MG63 (cell line): ENCODE data around the gene NOTCH2. TPM values are rescaled to one million over a fixed set of nuclear protein-coding genes. Genes with fewer than 3 reads are reported as not detected.

Experiments used
- DNase-seq: peaks from one replicate; pipeline ENCODE4 v3.0.0-alpha.2; 2020
- H3K27me3 ChIP-seq: fragments of 250-450 bp; sonication (Bioruptor Pico); 2 replicates; pipeline ENCODE4 v1.5.1; 2020; ENCODE audit warnings: mild to moderate bottlenecking, moderate library complexity
- H3K36me3 ChIP-seq: fragments of 250-450 bp; sonication (Bioruptor Pico); 2 replicates; pipeline ENCODE4 v1.5.1; 2020; ENCODE audit warnings: mild to moderate bottlenecking, moderate library complexity
- H3K4me3 ChIP-seq: fragments of 250-450 bp; sonication (Bioruptor Pico); 2 replicates; pipeline ENCODE4 v1.5.1; 2020; ENCODE audit warnings: mild to moderate bottlenecking, moderate library complexity
- H3K9me3 ChIP-seq: fragments of 250-450 bp; sonication (Bioruptor Pico); 2 replicates; pipeline ENCODE4 v1.5.1; 2020; ENCODE audit warnings: mild to moderate bottlenecking, moderate library complexity
- total RNA-seq: library from RNA; depleted of rRNA; stranded (reverse); fragments of >200 nt; shearing (Covaris generic); gene quantifications from 2 replicates; pipeline ENCODE4 v1.2.3, GENCODE V29; 2014; ENCODE audit warnings: low replicate concordance

The NOTCH2 gene
- total RNA-seq, 1 experiment from 2014 or later: 76.4 TPM

DNA sequence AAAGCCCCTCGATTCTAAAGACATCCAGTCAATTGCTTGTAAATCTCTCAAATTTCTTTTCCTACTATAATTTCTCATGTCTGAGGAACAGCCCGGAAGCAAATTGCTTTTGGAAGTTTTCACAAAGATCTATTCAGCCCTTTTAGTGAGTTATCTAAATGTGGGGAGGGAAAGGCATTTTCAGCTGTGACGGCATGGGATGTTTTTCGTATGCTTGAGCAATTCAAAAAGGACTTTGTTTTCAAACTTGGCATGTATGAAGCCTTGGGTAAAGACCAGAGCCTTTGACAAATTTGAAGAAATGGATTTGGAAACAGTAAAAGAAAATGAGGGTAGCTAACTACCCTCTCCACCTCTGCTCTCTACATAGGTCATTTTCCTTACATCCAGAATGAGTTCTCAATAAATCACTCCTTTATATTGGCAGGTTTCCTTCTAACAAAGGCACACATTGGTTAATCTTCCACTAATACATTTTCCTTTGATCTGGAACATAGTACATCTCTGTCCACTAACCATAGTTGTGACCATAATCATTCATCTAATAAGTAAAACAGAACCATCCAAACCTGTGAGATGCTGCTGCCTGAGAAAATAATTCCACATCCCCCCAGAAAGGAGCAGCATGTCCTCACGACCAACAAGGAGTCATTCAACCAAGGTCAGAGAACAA lies 107.0 kb downstream of the NOTCH2 start:
- H3K36me3 ChIP-seq: peaks cover 70% of the 10 kb centered on the region
- H3K9me3 ChIP-seq: no peaks in the 10 kb centered on the region
- no peaks in the 10 kb centered on the region for H3K27me3 ChIP-seq
- DNase-seq: no peak
- H3K4me3 ChIP-seq: no peak overlapping the region

DNA sequence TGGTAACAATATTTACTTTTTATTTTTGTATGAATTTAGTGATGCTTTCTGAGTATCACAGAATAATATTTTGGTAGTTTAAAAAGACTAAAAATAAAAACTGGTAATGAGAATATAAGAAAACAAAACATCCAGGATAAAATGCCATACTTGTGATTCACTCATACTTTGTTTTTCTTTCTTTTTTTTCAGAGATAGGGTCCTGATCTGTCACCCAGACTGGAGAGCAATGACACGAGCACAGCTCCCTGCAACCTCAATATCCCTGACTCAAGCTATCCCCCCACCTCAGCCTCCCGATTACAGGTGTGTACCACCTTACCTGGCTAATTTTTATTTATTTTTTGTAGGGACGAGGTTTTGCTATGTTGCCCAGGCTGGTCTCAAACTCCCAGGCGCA lies 109.0 kb downstream of the NOTCH2 start:
- no peak overlapping the region for H3K4me3 ChIP-seq
- peaks cover 68% of the 10 kb centered on the region for H3K36me3 ChIP-seq
- no peaks in the 10 kb centered on the region for H3K27me3 ChIP-seq
- no peaks in the 10 kb centered on the region for H3K9me3 ChIP-seq
- DNase-seq: no peak

DNA sequence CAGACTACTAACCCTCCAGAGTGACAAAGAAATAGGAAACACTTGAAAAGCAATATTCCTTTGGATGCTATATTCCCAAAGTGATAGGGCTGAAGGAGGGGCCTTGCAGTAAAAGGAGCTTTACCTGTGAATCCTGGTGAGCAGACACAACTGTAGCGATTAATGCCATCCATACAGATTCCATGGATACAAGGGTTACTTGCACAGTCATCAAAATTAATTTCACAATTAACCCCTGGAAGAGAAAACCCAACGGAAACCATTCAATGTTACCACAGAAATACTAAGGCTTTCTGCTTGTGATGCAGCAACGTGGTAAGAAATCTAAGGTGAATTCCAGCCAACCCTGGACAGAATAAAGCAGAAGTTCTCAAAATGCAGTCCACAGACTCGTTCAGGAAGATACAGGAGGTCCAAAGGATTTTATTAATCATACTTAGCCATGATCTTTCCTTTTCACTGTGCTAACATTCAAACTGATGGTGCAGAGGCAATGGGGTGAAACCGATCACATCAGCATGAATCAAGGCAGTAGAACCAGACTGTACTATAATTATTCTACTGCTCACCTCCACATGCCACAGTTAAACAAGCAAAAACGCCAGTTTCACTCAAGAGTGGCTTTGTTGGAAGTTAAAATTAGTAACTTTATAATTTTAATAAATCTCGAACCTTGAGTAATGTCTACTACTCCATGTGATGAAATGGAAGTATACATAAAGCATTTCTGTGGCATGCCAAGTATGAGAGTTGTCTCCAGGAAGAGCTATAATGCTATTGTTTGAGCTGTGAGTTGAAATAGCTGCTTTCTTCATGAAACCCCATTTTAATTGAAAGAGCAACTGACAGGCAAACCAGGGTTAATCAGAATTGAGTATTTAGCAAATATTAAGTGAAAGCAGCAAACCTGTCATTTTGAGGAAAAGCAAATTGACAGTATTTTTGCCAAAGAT lies 109.9 kb downstream of the NOTCH2 start:
- peaks cover 73% of the 10 kb centered on the region for H3K36me3 ChIP-seq
- no peak overlapping the region for H3K4me3 ChIP-seq
- H3K9me3 ChIP-seq: no peaks in the 10 kb centered on the region
- H3K27me3 ChIP-seq: no peaks in the 10 kb centered on the region
- no peak for DNase-seq

DNA sequence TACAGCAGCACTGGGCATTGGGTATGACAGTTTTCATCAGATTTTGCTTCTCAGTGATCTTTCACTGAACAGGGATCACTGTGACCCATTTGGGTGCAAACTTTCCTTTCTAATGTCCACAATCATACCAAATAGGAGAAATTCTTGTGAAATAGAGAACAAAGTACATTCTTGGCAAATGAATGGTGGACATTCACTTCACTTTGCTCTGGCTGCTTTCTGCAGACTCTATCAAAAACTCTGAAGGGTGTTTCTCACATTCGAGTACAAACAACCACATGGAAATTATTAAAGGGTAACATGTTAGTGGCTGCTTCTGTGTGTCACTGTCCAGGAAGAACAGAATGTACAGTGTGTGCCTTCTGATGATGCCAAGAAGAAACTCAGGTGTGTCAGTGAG lies 111.2 kb downstream of the NOTCH2 start:
- DNase-seq: no peak
- no peaks in the 10 kb centered on the region for H3K27me3 ChIP-seq
- H3K36me3 ChIP-seq: peaks cover 73% of the 10 kb centered on the region
- H3K4me3 ChIP-seq: no peak overlapping the region
- H3K9me3 ChIP-seq: no peaks in the 10 kb centered on the region

DNA sequence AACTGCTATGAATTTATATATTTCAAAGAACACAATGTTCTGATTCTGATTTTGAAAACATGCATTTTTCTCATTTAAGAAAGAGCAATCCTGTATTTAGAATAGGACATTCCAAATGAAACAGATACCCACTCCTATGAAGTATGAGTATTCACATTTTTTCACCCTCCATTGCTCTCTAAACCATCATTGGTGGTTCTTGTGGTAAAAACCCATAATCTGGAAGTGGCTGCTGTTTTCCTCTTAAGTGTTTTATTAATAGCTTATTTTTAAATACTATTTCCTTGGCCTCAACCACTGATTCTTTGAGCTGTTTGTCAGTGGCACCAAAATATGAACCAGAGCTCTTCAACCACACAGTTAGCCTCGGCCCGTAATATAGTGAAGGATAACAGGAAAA lies 113.2 kb downstream of the NOTCH2 start:
- Histone ChIP-seq H3K9me3 (no peaks in the 10 kb centered on the region), H3K27me3 (no peaks in the 10 kb centered on the region), H3K36me3 (peaks cover 79% of the 10 kb centered on the region), H3K4me3 (no peak overlapping the region)
- DNase-seq: no peak

DNA sequence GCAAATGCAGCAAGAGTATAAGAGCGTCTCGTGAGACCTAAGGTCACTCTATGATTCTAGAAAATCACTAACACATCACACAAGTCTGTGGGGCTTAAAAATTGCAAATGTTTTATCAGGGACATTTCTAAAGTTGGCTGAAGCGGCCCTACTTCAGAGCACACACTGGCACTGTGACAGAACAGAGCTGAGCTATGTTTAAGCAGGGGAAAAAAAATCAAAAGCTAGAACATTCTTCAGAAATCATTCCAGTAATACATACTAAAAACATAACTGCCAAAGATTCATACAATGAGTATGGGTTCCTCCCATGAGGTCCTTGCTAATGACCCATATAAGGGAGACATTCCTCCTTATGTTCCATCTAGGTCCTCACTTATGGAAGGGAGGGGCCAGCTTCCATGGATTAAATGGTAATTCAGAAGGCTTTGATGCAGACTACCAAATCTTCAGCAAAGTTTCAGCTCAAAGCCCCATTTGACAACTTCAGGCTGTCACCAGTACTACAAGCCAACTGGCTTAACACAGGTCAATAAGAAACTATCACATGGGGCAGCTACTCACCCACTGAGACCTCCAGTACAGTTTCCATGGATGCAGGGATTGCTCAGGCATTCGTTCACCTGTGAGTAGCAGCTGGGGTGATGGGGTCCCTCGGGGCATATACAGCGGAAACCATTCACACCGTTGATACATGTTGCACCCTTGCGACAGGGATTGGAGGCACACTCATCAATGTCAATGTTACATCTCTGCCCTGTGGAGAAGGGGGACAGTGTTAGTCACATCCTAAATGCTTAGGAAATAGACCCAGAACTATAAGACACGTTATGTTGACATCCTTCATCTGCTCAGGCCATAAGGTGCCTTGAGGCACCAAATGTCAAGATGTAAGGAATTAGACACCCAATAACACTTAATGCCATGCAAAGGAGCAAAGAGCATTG lies 114.7 kb downstream of the NOTCH2 start:
- H3K9me3 ChIP-seq: no peaks in the 10 kb centered on the region
- no peak overlapping the region for H3K4me3 ChIP-seq
- peaks cover 88% of the 10 kb centered on the region for H3K36me3 ChIP-seq
- no peak for DNase-seq
- H3K27me3 ChIP-seq: no peaks in the 10 kb centered on the region

DNA sequence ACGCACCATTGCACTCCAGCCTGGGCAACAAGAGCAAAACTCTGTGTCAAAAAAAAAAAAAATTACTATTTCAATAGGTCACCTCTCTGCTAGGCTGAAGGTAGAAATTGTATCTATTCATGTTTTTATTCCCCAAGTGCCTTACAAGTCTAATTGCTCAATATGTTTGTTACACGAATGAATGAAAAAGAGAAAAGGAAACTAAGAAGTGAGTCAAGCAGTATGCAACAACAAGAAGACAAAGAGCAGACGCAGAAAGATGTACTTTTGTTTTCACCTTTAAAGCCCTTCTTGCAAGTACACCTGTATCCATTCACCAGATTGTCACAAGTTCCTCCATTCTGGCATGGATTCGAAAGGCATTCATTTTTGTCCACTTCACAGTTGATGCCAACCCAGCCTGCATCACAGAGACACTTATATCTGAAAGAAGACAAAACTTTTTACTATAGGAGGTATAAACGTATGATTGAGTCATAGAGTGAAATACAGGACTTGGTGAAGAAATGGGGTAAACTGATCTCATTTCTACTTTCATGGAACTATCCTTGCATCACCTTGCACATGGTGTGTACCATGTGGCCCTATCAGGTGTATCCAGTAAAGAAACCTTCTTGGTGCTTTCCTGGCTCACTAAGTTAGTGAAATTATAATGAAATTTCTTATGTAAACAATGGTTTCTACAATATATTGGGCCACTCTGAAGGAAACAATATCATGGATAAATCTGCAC lies 116.0 kb downstream of the NOTCH2 start:
- Histone ChIP-seq H3K36me3 (peaks cover 85% of the 10 kb centered on the region), H3K27me3 (no peaks in the 10 kb centered on the region), H3K4me3 (no peak overlapping the region), H3K9me3 (no peaks in the 10 kb centered on the region)
- no peak for DNase-seq

DNA sequence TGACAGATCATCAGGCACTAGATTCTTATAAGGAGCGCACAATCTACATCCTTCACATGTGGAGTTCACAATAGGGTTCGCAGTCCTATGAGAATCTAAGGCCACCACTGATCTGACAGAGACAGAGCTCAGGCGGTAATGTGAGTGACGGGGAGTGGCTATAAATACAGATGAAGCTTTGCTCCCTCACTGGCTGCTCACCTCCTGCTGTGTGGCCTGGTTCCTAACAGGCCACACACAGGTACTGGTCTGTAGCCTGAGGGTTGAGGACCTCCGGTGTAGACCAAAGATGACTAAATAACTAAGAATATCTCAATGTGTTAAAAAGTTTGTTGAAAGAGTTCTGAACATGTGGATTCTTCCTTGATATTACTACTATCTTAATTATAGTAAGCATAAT lies 117.0 kb downstream of the NOTCH2 start:
- H3K27me3 ChIP-seq: no peaks in the 10 kb centered on the region
- H3K4me3 ChIP-seq: no peak overlapping the region
- peaks cover 85% of the 10 kb centered on the region for H3K36me3 ChIP-seq
- DNase-seq: no peak
- no peaks in the 10 kb centered on the region for H3K9me3 ChIP-seq

DNA sequence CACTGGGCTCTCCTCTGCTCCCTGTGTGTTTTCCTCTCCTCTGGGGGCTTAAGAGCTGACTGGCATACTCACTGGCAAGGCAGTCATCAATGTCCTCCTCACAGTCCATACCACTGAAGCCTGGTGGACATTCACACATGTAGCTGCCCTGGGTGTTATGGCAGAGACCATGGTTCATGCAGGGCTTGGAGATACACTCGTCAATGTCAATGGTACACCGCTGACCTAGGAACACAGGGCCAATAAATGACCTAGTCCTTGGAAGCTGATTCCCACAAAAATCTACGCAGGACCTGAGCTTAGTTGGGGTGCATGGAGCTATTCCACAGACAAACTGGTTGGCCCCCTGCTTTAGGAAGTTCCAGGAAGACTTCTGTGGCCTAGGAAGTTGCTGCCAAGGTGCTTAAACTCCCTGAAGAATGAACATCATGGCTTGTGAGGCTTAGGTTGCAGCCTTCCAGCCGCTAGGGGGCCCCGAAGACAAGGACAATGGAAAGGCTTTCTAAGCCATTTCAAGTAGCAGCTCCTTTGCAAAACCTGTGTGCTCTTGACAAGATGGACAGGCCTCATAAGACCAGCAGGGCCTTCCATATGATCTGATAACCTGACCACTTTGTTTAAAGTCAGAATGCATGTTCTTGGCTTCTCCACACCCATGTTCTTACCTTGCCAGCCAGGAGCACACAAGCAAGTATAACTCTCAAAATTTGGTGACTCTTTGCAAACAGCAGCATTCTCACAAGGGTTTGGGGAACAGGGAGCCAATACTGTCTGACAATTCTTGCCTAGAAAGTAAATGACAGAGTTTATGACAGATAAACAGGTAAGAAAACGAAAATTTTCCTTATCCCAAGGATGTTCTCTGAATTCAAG lies 120.9 kb downstream of the NOTCH2 start:
- Histone ChIP-seq H3K4me3 (no peak overlapping the region), H3K36me3 (peaks cover 83% of the 10 kb centered on the region)
- DNase-seq: peak; percentile 73

DNA sequence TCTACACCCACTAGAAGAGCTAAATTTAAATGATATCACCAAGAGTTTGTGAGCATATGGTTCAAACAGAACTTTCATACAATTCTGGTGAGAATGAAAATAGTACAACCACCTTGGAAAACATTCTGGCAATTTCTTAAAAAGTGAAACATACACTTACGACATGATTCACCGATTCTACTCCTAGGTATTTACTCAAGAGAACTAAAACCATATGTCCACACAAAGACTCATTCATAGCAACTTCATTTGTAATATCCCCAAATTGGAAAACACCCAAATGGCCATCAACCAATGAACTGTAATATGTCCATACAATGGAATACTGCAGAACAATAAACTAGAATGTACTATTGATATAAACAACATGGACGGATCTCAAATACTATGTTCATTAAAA lies 122.0 kb downstream of the NOTCH2 start:
- no peak for DNase-seq
- peaks cover 15% of the 10 kb centered on the region for H3K9me3 ChIP-seq
- no peak overlapping the region for H3K4me3 ChIP-seq
- peaks cover 80% of the 10 kb centered on the region for H3K36me3 ChIP-seq
- no peaks in the 10 kb centered on the region for H3K27me3 ChIP-seq

More for the DNA sequence above, 120.9 kb downstream of the NOTCH2 start:
- Histone ChIP-seq H3K9me3 (peaks cover 15% of the 10 kb centered on the region), H3K27me3 (no peaks in the 10 kb centered on the region)

DNA sequence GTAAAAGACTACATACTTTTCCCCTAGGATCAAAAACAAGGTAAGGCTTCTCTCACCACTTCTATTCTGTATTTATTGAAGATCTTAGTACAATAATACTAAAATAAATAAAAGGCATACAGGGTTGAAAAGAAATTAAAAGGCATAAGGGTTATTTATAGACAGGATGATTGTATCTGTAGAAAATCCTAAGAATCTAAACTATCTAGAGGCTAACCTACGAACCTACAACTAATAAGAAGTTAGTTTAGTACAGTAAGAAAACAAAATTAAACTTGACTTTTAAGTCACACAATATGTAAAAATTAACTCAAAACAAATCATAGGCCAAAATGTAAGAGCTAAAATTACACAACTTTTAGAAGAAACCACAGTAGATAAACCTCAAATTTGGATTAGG lies 122.7 kb downstream of the NOTCH2 start:
- H3K4me3 ChIP-seq: no peak overlapping the region

DNA sequence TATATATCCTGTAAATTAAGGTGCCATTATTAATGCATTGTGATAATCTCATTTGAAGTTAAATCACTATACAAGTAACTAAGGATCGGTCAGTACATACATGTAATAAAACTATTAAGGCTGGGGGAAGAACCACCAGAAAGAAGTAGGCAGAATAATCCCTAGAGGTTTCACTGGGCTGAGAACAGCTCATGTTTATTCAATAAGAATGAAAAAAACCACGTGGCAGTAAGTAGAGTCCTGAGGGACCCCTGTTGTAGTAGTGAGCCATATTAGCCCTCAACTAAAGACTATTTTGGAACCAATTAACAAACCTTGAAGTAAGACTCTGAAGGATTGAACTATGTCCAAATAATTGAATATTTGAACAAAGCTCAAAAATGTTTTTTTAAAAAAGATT lies 126.2 kb downstream of the NOTCH2 start:
- Histone ChIP-seq H3K36me3 (peaks cover 88% of the 10 kb centered on the region), H3K4me3 (no peak overlapping the region), H3K9me3 (peaks cover 15% of the 10 kb centered on the region), H3K27me3 (no peaks in the 10 kb centered on the region)
- DNase-seq: no peak

More for the DNA sequence above, 122.7 kb downstream of the NOTCH2 start:
- no peak for DNase-seq
- H3K36me3 ChIP-seq: peaks cover 82% of the 10 kb centered on the region
- peaks cover 15% of the 10 kb centered on the region for H3K9me3 ChIP-seq
- H3K27me3 ChIP-seq: no peaks in the 10 kb centered on the region

DNA sequence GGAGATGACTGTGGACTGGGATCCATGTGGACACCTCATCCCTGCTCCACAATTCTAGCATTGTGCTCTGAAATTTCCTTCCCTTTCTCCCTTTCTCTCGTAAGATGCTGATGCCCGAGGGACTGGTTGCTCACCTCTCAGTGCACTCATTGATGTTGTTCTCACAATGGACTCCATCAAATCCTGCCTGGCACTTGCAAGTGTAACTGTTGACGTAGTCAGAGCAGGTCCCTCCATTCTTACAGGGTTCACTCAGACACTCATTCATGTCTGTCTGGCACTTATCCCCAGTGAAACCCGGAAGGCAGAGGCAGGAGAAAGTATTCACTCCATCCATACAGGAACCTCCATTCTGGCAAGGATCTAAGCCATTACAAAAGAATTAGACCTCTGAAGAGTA lies 128.1 kb downstream of the NOTCH2 start:
- Histone ChIP-seq H3K27me3 (no peaks in the 10 kb centered on the region), H3K36me3 (peaks cover 90% of the 10 kb centered on the region), H3K4me3 (no peak overlapping the region), H3K9me3 (peaks cover 15% of the 10 kb centered on the region)
- no peak for DNase-seq

DNA sequence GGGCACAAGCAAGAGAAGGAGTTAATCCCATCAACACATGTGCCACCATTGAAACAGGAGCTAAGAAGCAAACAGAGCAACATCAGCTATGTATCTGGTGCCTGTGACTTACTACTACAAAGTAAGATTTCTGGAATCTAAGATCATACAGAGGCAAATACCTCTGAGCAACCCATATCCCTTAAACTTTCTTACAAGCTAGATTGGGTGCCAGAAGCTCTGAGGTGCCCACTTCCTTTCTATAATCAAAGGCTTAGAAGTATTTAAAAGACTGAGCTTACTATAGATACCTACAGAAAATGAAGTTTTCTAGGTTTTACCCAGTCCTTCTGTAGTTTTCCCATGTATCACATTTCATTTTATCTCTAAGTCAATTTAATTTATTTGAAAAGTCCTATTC lies 128.8 kb downstream of the NOTCH2 start:
- H3K9me3 ChIP-seq: peaks cover 15% of the 10 kb centered on the region
- H3K36me3 ChIP-seq: peaks cover 93% of the 10 kb centered on the region
- H3K4me3 ChIP-seq: no peak overlapping the region
- no peaks in the 10 kb centered on the region for H3K27me3 ChIP-seq
- DNase-seq: no peak

DNA sequence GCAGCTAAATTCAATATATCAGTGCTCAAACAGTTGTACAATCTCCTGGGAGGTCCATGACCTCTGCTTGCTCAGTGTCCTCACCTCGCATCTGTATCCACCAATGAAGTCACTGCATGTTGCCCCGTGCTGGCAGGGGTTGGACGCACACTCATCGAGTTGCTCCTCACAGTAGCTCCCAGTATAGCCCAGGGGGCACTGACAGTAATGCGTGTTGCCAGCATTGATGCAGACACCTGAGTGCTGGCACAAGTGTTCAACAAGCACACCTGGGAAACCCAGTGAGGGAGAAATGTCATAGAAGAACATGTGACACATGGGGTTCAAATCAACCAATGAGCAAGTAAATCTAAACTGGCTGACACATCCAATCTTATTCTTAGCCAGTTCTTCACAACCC lies 132.3 kb downstream of the NOTCH2 start:
- Histone ChIP-seq H3K27me3 (no peaks in the 10 kb centered on the region), H3K36me3 (peaks cover 98% of the 10 kb centered on the region), H3K9me3 (peaks cover 26% of the 10 kb centered on the region), H3K4me3 (no peak overlapping the region)
- DNase-seq: no peak
